Body of pancreas (tissue), 4 donors: ENCODE results near the gene LSG1. TPM values are rescaled to one million over a fixed set of nuclear protein-coding genes. Genes with fewer than 3 reads are reported as not detected.

Experiments used
- ATAC-seq: fragments of 150-250 bp; one replicate; pipeline ENCODE4 v1.9.1; 2016
- DNase-seq, 4 donors: peaks; one replicate each; pipeline ENCODE4 v3.0.0-alpha.2; 2019
- H3K27ac ChIP-seq, 4 donors: fragments of 200-600 bp; sonication (generic); 1 replicate in 3 of 4; 2 replicates in 1 of 4; pipeline versions ENCODE4 v1.5.1 to v1.6.1; 2016 to 2019; ENCODE audit warnings: mild to moderate bottlenecking in 1 of 4, mixed read lengths in 1 of 4, moderate library complexity in 1 of 4
- H3K27me3 ChIP-seq, 2 donors: fragments of 200-600 bp; sonication (generic); one replicate each; pipeline ENCODE4 v1.6.0; 2016; ENCODE audit warnings: mild to moderate bottlenecking in 1 of 2
- H3K36me3 ChIP-seq, 2 donors: fragments of 200-600 bp; sonication (generic); replicated peaks in 1 of 2; 2 replicates each; pipeline ENCODE4 v1.5.1; 2016; ENCODE audit warnings: low read depth in 2 of 2; ENCODE audit not compliant: insufficient read depth in 1 of 2
- H3K4me1 ChIP-seq: fragments of 200-600 bp; sonication (generic); one replicate; pipeline ENCODE4 v1.6.0; 2016
- H3K4me3 ChIP-seq, 2 donors: fragments of 200-600 bp; sonication (generic); 1 replicate in 1 of 2; 2 replicates in 1 of 2; pipeline ENCODE4 v1.5.1; 2016 to 2019
- H3K9me3 ChIP-seq, 3 donors: fragments of 200-600 bp; sonication (generic); 1 replicate in 2 of 3; 2 replicates in 1 of 3; pipeline ENCODE4 v1.5.1; 2016
- CTCF ChIP-seq, 7 experiments: fragments of 450-650 bp in 4 of 7; fragments of 200-600 bp in 3 of 7; sonication (generic) in 3 of 7; IDR thresholded peaks; one replicate each; pipeline ENCODE4 v1.5.1; 2016 to 2019; ENCODE audit warnings: antibody characterized with exemption in 7 of 7
- POLR2A ChIP-seq, 3 donors: fragments of 450-650 bp; IDR thresholded peaks; one replicate each; pipeline ENCODE4 v1.6.1; 2016; ENCODE audit warnings: antibody characterized with exemption in 3 of 3, mild to moderate bottlenecking in 2 of 3
- WGBS, 2 donors: methylation state at CpG; one replicate each; pipeline ENCODE4 v1.1.5; 2017; 5-methylcytosine and 5-hydroxymethylcytosine counted together
- intact Hi-C: fragments of 100-400 bp; cut with DNase I; formaldehyde crosslinking; loops from one replicate; pipeline ENCODE4 v1.15.1; 2023
- total RNA-seq, 2 donors: library from RNA; depleted of rRNA; stranded (reverse); fragments of >200 nt; gene quantifications; one replicate each; pipeline ENCODE4 v1.1.0, GENCODE V29; 2016

Gene LSG1
- total RNA-seq, 2 donors from 2014 or later, result 30.1 to 36.9 TPM

DNA sequence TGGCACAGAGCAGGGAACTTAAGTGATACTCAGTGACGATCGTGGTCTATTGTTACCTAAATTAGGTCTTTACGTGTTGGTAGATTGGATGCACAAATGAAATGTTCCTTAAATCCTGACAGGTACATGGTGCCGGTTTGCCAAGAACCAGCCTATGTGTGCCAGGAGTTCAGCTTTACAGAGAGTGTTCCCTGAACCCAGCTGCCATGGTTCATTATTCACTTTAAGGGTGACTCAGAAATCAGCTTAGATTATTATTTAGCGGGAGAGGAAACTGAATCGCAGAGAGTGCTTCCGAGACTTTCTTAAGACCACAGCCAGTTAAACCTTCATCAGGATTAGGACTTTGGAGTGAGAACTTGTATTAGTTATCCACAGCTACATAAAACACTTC is 35.2 kb upstream of the LSG1 start:
- DNase-seq, result no peak
- TF ChIP-seq POLR2A (IDR thresholded peaks at IDR 0.05), result no peak
- peaks cover 0 to 6% (median 0%) of the 10 kb centered on the region in 3 donors for H3K9me3 ChIP-seq
- no peak overlapping the region for H3K27ac ChIP-seq
- H3K4me3 ChIP-seq, result no peak overlapping the region
- 71 to 87% methylated on average over 7 of the region's 7 CpGs for WGBS, 2 donors
- intact Hi-C loops, result no loop called here
- no peaks in the 10 kb centered on the region for H3K27me3 ChIP-seq
- no peak for ATAC-seq
- H3K4me1 ChIP-seq, result no peaks in the 10 kb centered on the region
- H3K36me3 ChIP-seq, result no peaks in the 10 kb centered on the region

DNA sequence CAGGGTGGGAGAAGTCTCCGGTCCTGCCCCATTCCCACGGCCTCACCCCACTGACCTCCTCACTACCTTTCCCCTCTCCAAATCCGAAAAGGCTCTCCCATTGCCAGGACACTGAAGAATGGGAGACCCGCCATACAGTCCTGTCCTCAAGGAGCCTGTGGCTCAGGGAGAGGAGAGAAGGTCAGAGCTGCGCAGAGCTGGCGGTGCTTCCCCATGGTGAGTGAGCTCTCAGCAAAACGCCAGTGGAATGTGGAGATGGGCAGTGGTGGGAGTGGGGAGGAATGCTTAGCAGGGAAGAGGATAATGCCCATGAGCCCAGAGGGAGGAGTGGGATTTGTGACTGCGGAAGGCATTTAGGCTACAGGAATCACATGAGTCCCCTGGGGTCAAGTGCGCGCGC is 33.8 kb upstream of the LSG1 start:
- H3K4me1 ChIP-seq, result no peaks in the 10 kb centered on the region
- H3K4me3 ChIP-seq, result no peak overlapping the region
- H3K9me3 ChIP-seq, result peaks cover 0 to 6% (median 0%) of the 10 kb centered on the region in 3 donors
- H3K27me3 ChIP-seq, result no peaks in the 10 kb centered on the region
- no peaks in the 10 kb centered on the region for H3K36me3 ChIP-seq
- TF ChIP-seq POLR2A (IDR thresholded peaks at IDR 0.05) (no peak), CTCF (IDR thresholded peaks at IDR 0.05) (no peak)
- no peak for DNase-seq
- no peak for ATAC-seq
- 79 to 83% methylated on average over 11 of the region's 11 CpGs for WGBS, 2 donors
- no peak overlapping the region for H3K27ac ChIP-seq
- intact Hi-C loops, result no loop called here

DNA sequence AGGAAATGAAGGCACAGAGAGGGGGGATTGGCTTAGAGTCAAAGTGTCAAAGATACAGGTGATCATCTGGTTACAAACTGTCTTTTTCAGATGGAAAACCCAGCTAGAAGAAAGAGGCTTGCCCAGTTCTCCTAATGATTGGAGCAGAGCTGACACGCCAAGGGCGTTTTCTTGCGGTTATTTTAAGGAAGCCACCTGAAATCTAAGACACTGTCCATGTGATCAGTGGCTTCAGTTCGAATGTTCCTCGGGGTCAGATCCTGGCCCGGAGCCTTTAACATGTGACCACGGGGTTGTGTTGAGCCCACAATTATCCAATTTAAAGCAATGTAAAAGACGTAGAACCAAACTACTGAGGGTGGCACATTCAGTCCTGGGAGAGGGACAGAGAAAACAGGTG is 33.2 kb upstream of the LSG1 start:
- intact Hi-C loops, result no loop called here
- no peak for ATAC-seq
- no peaks in the 10 kb centered on the region for H3K27me3 ChIP-seq
- no peaks in the 10 kb centered on the region for H3K4me1 ChIP-seq
- no peak for DNase-seq
- TF ChIP-seq POLR2A (IDR thresholded peaks at IDR 0.05) (no peak), CTCF (IDR thresholded peaks at IDR 0.05) (no peak)
- H3K9me3 ChIP-seq, result peaks cover 0 to 6% (median 0%) of the 10 kb centered on the region in 3 donors
- WGBS, 2 donors, result 64 to 84% methylated on average over 8 of the region's 8 CpGs
- H3K4me3 ChIP-seq, result no peak overlapping the region
- no peaks in the 10 kb centered on the region for H3K36me3 ChIP-seq
- H3K27ac ChIP-seq, result no peak overlapping the region

- no peaks in the 10 kb centered on the region for H3K9me3 ChIP-seq
- DNase-seq (no peak), ATAC-seq (no peak)
- no peaks in the 10 kb centered on the region for H3K4me1 ChIP-seq
- no peak overlapping the region for H3K27ac ChIP-seq
- TF ChIP-seq POLR2A (IDR thresholded peaks at IDR 0.05), result no peak
- TF ChIP-seq CTCF (IDR thresholded peaks at IDR 0.05), result no peak
- no peak overlapping the region for H3K4me3 ChIP-seq
- 78 to 89% methylated on average over 9 of the region's 9 CpGs for WGBS, 2 donors
- H3K36me3 ChIP-seq, result no peaks in the 10 kb centered on the region
- intact Hi-C loops, result no loop called here
- H3K27me3 ChIP-seq, result no peaks in the 10 kb centered on the region
Observed at GRCh38 chr3:194702545-194702944, 30.6 kb upstream of the LSG1 start.

- TF ChIP-seq POLR2A (IDR thresholded peaks at IDR 0.05) (no peak), CTCF (IDR thresholded peaks at IDR 0.05) (no peak)
Observed at GRCh38 chr3:194696702-194697101, 24.7 kb upstream of the LSG1 start.

More at GRCh38 chr3:194696702-194697101, 24.7 kb upstream of the LSG1 start:
- Histone ChIP-seq H3K9me3 (no peaks in the 10 kb centered on the region), H3K4me3 (no peak overlapping the region), H3K36me3 (no peaks in the 10 kb centered on the region), H3K27me3 (no peaks in the 10 kb centered on the region), H3K27ac (no peak overlapping the region), H3K4me1 (no peaks in the 10 kb centered on the region)
- intact Hi-C loops, result no loop called here
- 53 to 65% methylated on average over 6 of the region's 6 CpGs for WGBS, 2 donors
- no peak for ATAC-seq
- DNase-seq, result no peak
